Stimulated activated CD4-positive, alpha-beta T cell treated with anti-CD3 and anti-CD28 coated beads, Interleukin-1b, Interleukin-23, amount 100 ng/mL, for 4 hours (primary cell): Measurements from ENCODE around the gene RAB1A.
"Not testable (repeated sequence)": the region's sequence is repeated elsewhere in the genome, so short reads cannot be mapped to it uniquely, and the experiment has no call there.

Experiments used
- DNase-seq, 2 donors: peaks; one replicate each; pipeline ENCODE4 v3.0.0-alpha.2; 2020; ENCODE audit warnings: low read depth in 2 of 2

Gene RAB1A

DNA sequence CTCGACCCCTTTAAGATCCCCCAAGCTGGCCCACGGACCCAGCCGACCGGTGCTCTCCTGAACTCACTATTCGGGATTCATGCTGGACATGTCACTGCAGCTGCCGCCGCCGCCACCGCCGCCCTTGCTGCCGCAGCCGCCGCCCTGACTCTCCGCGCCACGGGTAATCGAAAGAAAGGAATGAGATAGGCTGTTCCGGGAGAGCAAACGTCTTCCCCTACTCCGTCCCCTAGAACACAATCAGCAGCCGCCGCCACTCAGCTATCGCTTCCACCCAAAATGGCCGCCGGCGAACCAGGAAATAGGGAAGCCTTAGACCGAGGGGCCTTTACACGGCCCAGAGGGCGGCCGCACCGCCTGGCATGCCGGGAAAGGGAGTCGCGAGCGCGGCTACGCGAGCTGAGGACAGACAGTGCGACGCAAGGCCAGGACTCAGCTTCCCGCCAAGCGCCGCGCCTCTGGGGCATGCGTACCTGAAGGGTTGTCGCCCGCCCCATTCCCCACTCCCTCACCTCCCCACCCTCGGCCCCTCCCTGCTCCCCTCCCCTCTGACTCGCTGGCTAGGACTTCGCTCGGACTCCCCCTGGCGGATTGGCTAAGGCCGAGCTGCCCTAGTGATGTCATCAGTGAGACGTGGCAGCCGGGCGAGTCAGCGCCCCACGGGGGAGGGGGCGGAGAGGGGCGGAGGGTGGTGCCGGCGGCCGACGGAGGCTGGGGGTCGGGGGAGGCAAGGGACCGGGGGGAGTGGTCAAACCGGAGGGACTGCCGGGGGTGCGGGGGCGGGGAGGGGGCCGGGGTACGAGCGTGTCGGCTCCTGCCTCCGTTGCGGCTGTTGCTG is at the start of gene RAB1A:
RAB1A (minus strand) TSS at position 281 of the 838 bp plus-strand sequence; CDS start at position 90, 191 bp downstream.
- DNase-seq: peak; percentile 98

DNA sequence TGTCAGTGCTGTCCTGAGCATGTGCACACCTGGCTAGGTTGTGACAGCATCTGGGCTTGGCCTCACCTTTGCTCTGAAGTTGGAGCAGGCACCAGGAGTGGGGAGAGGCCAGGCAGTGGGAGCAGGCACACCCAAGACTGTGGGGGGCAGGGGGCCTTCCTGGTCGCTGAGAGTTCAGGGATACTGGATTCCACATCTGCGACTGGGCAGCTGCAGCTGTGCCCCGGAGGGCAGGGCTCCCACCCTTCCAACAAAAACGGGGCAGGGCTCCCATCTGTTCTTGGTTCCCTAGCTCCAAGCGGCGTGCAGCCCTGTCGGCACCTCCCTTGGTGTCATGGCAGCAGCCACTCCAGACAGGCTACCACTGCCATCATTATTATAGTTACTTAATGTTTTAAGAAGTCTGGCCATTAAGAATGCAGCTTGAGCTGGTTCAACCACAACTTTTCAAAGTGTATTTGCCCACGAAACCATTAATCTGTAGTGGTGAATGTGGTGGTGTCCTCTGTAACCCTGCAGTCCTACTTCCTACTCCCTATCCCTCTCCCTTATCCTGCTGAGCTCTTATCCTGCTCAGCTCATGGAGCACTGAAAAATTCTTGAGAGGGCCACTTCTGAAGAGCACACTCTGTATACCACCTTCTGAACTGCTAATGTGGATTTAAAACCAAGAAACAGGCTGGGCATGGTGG is 48.0 kb upstream of the RAB1A start:
- DNase-seq: no peak

DNA sequence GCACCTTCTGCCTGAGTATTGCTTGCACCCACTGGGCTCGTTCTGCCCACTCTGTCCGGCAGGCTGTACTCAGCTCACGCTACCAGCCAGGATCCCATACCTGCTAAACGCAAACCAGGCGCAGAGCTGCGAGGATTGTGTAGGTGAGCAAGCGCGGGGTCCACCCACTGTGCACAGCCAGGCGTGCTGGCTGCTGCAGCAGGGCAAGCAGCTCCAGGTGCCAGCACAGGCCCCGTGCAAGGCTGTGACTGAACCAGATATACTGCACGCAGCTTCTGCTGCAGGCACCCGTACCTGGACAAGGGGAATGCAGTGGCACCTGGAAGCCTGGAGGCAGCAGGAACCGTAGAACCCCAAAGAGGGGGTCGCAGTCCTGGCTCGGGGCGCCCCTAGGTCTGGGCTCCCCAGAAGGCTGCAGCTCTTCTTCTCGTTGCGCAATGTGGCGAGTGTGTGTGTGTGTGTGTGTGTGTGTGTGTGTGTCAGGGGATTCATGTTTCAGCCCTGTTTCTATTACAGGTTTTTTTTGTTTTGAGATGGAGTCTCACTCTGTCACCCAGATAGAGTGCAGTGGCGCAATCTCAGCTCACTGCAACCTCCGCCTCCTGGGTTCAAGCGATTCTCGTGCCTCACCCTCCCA is 46.1 kb upstream of the RAB1A start:
- no peak for DNase-seq

DNA sequence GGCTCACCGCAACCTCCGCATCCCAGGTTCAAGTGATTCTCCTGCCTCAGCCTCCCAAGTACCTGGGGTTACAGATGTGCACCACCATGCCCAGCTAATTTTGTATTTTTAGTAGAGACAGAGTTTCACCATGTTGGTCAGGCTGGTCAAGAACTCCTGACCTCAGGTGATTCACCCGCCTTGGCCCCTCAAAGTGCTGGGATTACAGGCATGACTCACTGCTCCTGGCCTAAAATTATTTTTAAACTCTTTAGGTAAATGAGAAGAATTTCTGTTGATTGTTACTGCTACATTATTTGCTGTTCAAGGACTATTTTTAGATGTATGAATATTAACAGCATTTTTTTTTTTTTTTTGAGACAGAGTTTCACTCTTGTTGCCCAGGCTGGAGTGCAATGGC is 44.1 kb upstream of the RAB1A start:
- not testable (repeated sequence) for DNase-seq

DNA sequence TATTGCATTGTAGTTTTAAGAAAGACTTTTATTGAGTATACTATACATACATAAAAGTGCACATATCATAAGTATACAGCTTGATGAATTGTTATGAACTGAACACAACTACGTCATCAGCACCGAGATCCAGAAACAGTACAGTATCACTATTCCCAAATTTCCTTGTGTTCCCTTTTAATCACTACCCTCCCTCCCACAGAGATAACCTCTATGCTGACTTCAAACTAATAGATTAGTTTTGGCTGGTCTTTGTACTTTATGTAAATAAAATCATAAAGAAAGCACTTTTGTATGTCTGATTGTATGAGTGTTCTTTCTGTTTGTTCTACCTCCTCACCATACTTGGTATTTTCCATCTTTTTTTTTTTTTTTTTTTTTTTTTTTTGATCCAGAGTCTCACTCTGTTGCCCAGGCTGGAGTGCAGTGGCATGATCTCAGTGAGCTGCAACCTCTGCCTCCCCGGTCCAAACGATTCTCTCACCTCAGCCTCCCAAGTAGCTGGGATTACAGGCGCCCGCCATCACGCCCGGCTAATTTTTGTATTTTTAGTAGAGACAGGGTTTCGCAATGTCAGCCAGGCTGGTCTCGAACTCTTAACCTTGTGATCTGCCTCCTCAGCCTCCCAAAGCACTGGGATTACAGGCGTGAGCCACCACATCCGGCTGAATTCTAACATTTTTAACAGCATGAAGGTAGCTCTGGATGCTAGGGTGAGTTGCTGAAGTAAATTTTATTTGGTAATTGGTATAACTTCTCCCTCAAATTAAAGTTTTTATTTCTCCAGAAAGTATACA is 43.3 kb upstream of the RAB1A start:
- no peak for DNase-seq

DNA sequence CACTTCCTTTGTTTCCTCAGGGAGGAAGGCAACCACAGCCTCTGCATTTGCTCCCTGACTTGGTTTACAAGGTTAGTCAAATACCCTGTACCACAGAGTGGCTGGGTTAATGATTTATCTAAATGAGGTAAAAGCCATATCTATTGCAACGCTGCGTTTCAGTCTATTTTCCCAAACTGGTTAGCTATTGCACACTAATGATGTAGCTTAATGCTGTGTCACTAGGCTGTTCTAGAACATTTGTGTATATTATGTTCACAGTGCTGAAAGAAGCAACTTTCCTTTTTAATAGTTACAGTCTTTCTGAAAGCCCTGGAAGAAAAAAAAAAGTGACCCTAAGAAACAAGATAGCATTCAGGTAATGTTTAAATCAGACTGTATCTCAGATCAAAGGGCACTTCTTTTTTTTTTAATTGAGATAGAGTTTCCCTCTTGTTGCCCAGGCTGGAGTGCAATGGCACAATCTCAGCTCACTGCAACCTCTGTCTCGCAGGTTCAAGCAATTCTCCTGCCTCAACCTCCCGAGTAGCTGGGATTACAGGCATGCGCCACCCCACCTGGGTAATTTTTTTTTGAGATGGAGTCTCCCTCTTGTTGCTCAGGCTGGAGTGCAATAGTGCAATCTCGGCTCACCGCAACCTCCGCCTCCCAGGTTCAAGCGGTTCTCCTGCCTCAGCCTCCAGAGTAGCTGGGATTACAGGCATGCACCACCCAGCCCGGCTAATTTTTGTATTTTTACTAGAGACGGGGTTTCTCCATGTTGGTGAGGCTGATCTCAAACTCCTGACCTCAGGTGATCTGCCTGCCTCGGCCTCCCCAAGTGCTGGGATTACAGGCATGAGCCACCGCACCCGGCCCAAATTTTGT is 40.9 kb upstream of the RAB1A start:
- DNase-seq: not testable (repeated sequence)

DNA sequence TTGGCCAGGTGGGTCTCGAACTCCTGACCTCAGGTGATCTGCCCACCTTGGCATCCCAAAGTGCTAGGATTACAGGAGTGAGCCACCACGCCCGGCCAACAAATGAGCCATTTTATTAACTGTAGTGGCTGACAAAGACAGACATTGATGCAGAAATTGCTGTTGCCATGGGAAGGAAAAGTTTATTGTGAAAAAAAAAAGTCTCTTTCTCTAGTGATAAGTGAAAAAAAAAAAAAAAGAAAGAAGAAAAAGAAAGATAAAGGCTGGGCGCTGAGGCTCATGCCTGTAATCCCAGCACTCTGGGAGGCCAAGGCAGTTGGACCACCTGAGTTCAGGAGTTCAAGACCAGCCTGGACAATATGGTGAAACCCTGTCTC is 39.8 kb upstream of the RAB1A start:
- DNase-seq: no peak

DNA sequence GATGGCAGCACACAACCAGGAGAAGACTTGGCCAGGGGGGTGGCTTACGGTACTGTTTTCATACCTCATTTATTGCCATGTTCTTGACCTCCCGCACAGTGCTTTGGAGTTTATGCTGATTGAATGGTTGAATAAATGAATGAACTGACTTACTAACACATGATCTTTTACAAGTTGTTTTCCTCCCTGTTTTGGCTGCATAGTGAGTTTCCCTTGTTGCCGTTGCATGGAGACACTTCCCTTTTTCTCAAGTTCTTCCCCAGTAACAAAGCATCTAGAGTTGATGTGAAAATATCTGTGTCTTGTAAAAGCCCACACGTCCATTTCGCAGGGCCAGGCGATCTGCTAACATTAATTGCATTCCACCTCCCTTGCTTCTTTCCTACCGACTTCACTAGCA is 35.7 kb upstream of the RAB1A start:
- no peak for DNase-seq

DNA sequence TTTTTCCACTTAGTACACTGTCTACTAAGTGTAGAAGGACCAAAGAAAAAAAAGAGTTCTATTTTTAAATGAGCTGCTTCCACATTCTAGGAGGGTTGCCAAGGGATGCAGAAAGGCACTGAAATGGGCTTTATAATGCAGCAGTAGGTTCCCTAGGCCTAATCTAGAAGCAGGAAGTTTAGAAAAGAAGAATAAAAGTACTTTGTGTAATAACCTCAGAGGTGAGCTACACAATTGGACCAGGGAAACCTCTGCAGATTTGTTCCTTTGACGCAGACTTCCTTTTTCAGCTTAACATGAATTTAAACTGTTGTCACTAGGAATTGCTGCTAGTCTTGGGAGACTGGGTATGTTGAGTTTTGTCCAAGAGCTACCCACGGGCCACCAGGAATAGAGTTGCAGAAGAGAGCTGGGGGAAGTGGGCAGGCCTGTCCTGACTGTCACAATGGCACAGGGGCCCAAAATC is 34.6 kb upstream of the RAB1A start:
- no peak for DNase-seq

DNA sequence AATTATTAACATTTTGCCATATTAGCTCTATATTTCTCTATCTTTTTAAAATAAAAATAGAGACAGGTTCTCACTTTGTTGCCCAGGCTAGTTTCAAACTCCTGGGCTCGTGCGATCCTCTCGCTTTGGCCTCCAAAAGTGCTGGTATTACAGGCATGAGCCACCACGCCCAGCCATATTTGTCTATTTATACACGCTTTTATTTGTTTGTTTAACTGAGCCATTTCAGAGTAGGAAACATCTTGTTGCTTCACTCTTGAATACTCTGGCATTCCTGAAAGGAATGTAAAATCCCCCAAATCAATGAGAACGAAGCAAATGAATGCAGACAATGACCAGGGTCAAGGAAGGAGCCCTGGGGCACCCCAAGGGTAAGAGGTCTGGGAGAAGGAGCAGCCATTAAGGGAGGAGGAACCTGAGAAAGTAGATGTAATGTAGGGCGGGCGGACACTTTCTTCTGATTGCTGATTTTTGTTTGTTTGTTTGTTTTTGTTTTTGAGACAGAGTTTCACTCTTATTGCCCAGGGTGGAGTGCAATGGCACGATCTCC is 31.7 kb upstream of the RAB1A start:
- DNase-seq: no peak

DNA sequence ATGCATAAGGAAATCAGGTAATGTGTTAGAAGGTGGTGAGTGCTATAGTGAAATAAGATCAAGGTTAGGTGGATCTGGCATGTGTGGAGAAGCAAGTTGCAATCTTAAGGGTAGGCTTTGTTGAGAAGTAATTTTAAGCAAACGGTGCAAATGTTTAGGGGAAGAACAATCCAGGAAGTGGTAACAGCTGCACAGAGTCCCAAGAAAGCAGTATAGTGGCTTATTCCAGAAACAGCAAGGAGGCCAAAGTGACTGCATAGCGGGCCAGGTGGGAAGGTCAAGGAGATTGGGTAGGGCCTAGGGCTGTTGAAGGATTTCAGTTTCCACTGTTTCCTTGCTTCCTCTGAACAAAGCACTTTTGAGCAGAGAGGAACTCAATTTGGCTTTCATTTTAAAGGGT is 30.0 kb upstream of the RAB1A start:
- DNase-seq: no peak

DNA sequence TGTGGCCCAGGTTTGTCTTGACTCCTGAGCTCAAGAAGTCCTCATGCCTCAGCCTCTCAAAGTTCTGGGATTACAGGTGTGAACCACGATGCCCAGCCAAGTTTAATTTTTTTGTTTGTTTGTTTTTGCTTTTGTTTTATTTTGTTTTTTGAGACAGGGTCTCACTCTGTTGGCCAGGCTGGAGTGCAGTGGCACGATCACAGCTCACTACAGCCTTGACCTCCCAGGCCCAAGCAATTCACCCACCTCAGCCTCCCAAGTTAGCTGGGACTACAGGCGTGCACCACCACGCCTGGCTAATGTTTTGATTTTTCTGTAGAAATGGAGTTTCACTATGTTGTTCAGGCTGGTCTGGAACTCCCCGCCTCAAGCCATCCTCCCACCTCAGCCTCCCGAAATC is 29.4 kb upstream of the RAB1A start:
- no peak for DNase-seq

DNA sequence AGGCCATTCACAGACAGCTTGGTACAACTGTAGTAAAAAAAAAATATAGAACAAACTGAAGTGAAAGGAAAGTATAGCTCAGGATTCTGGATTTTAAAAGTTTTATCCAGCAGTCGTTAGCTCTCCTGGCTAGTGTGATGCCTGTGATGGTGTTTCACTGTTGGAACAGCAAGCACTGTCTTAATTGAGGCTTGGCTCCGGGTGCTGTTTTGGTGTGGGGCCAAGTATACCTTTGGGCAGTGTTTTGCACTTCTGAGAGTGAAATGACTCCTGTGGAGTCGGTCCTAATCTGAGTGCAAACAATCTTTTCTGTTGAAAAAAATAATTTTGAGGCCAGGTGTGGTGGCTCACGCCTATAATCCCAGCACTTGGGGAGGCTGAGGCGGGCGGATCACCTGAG is 28.7 kb upstream of the RAB1A start:
- DNase-seq: no peak

DNA sequence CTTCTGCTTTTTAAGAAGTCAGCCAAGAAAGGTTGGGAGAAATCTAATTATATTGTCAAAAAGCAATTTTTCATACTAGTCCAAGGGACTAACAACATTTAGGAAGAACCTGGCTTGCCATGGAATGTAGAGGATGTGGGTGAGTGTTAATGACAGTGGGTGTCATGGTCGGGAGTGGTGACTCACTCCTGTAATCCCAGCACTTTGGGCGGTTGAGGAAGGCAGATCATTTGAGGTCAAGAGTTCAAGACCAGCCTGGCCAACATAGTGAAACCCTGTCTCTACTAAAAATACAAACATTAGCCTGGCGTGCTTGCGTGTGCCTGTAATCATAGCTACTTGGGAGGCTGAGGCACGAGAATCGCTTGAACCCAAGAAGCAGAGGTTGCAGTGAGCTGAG is 27.9 kb upstream of the RAB1A start:
- not testable (repeated sequence) for DNase-seq

DNA sequence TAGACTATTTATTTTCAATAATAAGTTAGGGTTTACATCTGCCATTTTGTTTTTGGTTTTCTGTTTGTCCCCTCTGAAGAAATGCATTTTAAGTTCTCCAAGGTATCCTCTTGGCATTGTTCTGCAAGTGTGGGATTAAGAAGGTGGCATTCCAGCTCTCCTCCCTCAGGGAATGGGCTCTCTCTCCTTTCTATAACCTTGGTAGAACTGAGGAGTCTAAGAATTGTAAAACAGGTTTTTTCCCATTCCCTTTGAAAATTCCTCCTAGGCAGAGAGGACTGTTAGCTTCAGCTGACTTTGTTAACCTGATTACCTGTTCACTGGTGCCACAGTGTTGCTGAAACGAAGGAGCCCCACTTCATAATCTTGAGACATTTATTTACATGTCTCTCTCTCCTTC is 26.1 kb upstream of the RAB1A start:
- no peak for DNase-seq

DNA sequence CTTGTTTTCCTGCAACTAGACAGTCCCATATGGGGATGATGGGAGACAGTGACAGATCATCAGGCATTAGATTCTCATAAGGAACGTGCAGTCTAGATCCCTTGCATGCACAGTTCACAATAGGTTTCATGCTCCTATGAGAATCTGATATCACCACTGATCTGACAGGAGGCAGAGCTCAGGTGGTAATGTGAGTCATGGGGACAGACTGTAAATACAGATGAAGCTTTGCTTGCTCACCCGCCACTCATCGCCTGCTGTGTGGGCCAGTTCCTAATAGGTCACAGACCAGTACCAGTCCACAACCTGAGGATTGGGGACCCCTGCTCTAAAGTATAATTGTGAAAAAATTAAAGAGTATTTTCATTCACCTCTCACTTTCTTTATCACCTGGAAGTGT is 23.6 kb upstream of the RAB1A start:
- DNase-seq: no peak

DNA sequence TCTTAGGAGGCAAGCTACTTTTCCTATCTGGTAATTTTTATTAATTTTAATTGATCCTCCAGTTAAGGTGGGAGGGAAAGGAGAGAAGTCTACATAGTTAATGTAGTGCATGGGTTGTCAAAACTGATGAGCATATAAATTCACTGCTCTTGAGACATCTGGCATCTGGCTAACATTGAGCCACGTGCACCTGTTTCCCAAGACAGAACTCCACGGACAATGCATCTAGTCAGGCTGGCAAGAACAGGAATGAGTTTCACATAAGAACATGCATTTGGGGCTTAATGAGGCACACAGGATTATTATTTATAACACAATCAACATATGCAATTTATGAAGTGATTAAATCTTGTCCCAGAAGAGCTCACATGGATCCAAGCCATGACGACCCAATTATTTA is 16.2 kb upstream of the RAB1A start:
- DNase-seq: no peak

DNA sequence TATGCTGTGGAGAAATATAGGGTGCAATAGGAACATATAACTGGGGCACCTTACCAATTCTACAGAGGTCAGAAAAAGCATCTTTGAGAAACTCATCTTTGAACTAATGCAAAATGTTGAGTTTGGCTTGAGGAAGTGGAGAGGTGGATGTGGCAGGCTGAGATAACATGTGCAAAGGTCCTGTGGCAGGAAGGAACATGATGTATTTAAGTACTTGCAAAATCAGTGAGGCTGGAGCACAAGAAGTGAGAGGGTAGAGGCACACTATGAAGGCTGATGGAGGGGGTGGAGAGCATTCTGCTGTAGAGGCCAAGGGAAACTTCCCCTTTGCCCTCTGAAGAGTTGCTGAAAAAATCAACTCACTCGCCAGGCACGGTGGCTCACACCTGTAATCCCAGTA is 14.7 kb upstream of the RAB1A start:
- DNase-seq: no peak

DNA sequence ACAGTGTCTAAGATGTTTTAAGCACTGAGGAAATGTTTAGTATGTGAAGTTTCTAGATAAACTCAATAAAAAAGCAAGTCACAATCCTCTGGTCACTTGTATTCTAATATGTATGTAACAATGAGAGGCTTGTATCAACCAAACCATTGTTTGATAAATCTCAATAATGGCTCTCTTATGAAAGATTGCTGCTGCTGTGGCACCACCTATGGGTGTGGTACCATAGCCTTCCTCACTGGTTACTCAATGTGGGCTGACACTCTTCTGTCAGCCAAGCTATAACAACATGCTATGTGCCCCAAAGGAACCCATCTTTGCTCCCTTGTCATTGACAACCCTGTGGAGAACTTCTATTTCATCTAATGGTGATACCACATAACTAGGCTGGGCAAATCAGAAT is 12.6 kb upstream of the RAB1A start:
- DNase-seq: no peak

DNA sequence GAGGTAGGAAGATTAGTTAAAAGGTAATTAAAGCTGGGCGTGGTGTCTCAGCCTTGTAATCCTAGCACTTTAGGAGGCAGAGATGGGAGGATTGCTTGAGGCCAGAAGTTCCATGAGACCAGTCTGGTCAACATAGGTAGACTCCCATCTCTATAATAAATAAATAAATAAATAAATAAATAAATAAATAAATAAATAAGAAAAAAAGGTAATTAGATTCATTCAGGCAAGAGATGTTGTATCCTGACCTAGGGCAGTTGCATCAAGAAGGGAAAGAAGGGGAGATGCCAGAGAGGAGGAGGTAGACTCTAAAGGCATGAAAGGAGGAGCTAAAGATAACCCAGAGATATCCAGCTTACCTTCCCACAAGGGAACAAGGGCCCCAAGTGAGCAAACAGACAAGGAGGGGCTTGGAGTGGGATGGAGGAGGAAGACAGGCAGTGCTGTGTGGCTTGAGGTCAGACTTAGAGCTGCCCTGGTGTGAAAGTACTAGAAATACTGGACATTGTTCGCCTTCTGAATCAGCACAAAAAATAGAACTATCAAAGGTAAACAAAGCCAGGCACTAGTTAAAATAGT is 7.4 kb upstream of the RAB1A start:
- DNase-seq: no peak
